MM.1S (cell line): ENCODE measurements around the gene MYBPC3.

Experiments
- DNase-seq: peaks from one replicate; pipeline ENCODE4 v3.0.0-alpha.2; 2015
- H2AFZ ChIP-seq: fragments of 300-600 bp; sonication (generic); 2 replicates; pipeline ENCODE4 v1.6.0; 2016; ENCODE audit warnings: antibody characterized with exemption, low read length
- H3F3A ChIP-seq: fragments of 300-600 bp; sonication (generic); 2 replicates; pipeline ENCODE4 v1.6.1; 2016; ENCODE audit warnings: mild to moderate bottlenecking, antibody characterized with exemption, low read length, moderate library complexity, mixed read lengths; ENCODE audit not compliant: insufficient read depth
- H3K27ac ChIP-seq: fragments of 300-600 bp; sonication (generic); 2 replicates; pipeline ENCODE4 v1.5.1; 2016; ENCODE audit warnings: mild to moderate bottlenecking, low read length
- H3K27me3 ChIP-seq: fragments of 300-600 bp; sonication (generic); replicated peaks from 2 replicates; pipeline ENCODE4 v1.6.0; 2016; ENCODE audit warnings: low read length; ENCODE audit not compliant: insufficient read depth
- H3K36me3 ChIP-seq: fragments of 300-600 bp; sonication (generic); replicated peaks from 2 replicates; pipeline ENCODE4 v1.6.1; 2016; ENCODE audit warnings: mild to moderate bottlenecking, low read length, mixed read lengths; ENCODE audit not compliant: insufficient read depth
- H3K4me1 ChIP-seq: fragments of 300-600 bp; sonication (generic); 2 replicates; pipeline ENCODE4 v1.6.1; 2016; ENCODE audit warnings: low read length, mixed read lengths
- H3K4me2 ChIP-seq: fragments of 300-600 bp; sonication (generic); 2 replicates; pipeline ENCODE4 v1.6.0; 2016; ENCODE audit warnings: low read depth, low read length
- H3K4me3 ChIP-seq: fragments of 300-600 bp; sonication (generic); 2 replicates; pipeline ENCODE4 v1.5.1; 2016; ENCODE audit warnings: low read length, mixed read lengths
- H3K79me2 ChIP-seq: fragments of 300-600 bp; sonication (generic); 2 replicates; pipeline ENCODE4 v1.6.1; 2016; ENCODE audit warnings: mixed run types, low read length, mixed read lengths
- H3K9ac ChIP-seq: fragments of 300-600 bp; sonication (generic); 2 replicates; pipeline ENCODE4 v1.6.1; 2016; ENCODE audit warnings: low read length, mixed read lengths
- H3K9me2 ChIP-seq: fragments of 300-600 bp; sonication (generic); replicated peaks from 2 replicates; pipeline ENCODE4 v1.6.1; 2016; ENCODE audit warnings: mild to moderate bottlenecking, low read length, mixed read lengths; ENCODE audit not compliant: insufficient read depth
- H3K9me3 ChIP-seq: fragments of 300-600 bp; sonication (generic); replicated peaks from 2 replicates; pipeline ENCODE4 v1.6.1; 2016; ENCODE audit warnings: mild to moderate bottlenecking, low read length, mixed read lengths; ENCODE audit not compliant: insufficient read depth
- H4K20me1 ChIP-seq: fragments of 300-600 bp; sonication (generic); 2 replicates; pipeline ENCODE4 v1.6.1; 2016; ENCODE audit warnings: mild to moderate bottlenecking, low read length, moderate library complexity, mixed read lengths; ENCODE audit not compliant: insufficient read depth
- CTCF ChIP-seq: fragments of 300-600 bp; sonication (generic); IDR thresholded peaks from 2 replicates; pipeline ENCODE4 v1.5.1; 2016; ENCODE audit warnings: antibody characterized with exemption, low read length, mixed read lengths
- EZH2 ChIP-seq: fragments of 300-600 bp; sonication (generic); optimal IDR thresholded peaks from 2 replicates; pipeline ENCODE3; 2017; ENCODE audit warnings: low read depth, mild to moderate bottlenecking, antibody characterized with exemption, low read length, mixed read lengths
- EZH2phosphoT487 ChIP-seq: fragments of 300-600 bp; sonication (generic); IDR thresholded peaks from 2 replicates; pipeline ENCODE4 v1.6.1; 2018; ENCODE audit warnings: antibody characterized with exemption, low read length

Gene MYBPC3

GRCh38 chr11:47282462-47282861, 70.0 kb downstream of the MYBPC3 start:
- Histone ChIP-seq H3K27me3 (no peaks in the 10 kb centered on the region), H3K4me1 (no peaks in the 10 kb centered on the region), H3K9me2 (no peaks in the 10 kb centered on the region), H2AFZ (no peak overlapping the region), H3K9ac (no peak overlapping the region), H3K36me3 (peaks cover 16% of the 10 kb centered on the region; the same call in 1 of the 2 replicates), H3K9me3 (no peaks in the 10 kb centered on the region), H3F3A (no peaks in the 10 kb centered on the region), H4K20me1 (no peaks in the 10 kb centered on the region), H3K4me2 (no peak overlapping the region), H3K4me3 (no peak overlapping the region), H3K79me2 (no peaks in the 10 kb centered on the region), H3K27ac (no peak overlapping the region)
- TF ChIP-seq EZH2 = no peak
- no peak for TF ChIP-seq CTCF
- no peak for TF ChIP-seq EZH2phosphoT487
- no peak for DNase-seq
